OCI-LY1 (cell line): ENCODE measurements around the gene ATXN1.

Experiments
- H2AFZ ChIP-seq: fragments of 200-600 bp; sonication (generic), shearing (Covaris generic); 2 replicates; pipeline ENCODE4 v1.6.0; 2014; ENCODE audit warnings: antibody characterized with exemption, mild to moderate bottlenecking, low read length
- H3F3A ChIP-seq: fragments of 200-600 bp; sonication (generic), shearing (Covaris generic); 2 replicates; pipeline ENCODE4 v1.6.0; 2014; ENCODE audit warnings: mild to moderate bottlenecking, antibody characterized with exemption, low read length, moderate library complexity; ENCODE audit not compliant: insufficient read depth
- H3K27ac ChIP-seq: fragments of 200-600 bp; sonication (generic); 2 replicates; pipeline ENCODE4 v1.5.1; 2014; ENCODE audit warnings: low read length, mixed run types, mild to moderate bottlenecking, low read depth; ENCODE audit not compliant: poor library complexity, severe bottlenecking
- H3K27me3 ChIP-seq: fragments of 200-600 bp; sonication (generic); 2 replicates; pipeline ENCODE4 v1.6.0; 2014; ENCODE audit warnings: antibody characterized with exemption, mild to moderate bottlenecking, low read length, moderate library complexity; ENCODE audit not compliant: insufficient read depth
- H3K36me3 ChIP-seq: fragments of 200-600 bp; sonication (generic); 2 replicates; pipeline ENCODE4 v1.6.1; 2014; ENCODE audit warnings: mild to moderate bottlenecking, antibody characterized with exemption, low read length, moderate library complexity, mixed read lengths; ENCODE audit not compliant: insufficient read depth
- H3K4me1 ChIP-seq: fragments of 200-600 bp; sonication (generic); 2 replicates; pipeline ENCODE4 v1.5.1; 2014; ENCODE audit warnings: mild to moderate bottlenecking, low read length, moderate library complexity; ENCODE audit not compliant: insufficient read depth, severe bottlenecking
- H3K4me2 ChIP-seq: fragments of 200-600 bp; sonication (generic), shearing (Covaris generic); 2 replicates; pipeline ENCODE4 v1.6.1; 2014; ENCODE audit warnings: low read length
- H3K4me3 ChIP-seq: fragments of 200-600 bp; sonication (generic); 2 replicates; pipeline ENCODE4 v1.5.1; 2014; ENCODE audit warnings: low read length, low read depth, mild to moderate bottlenecking, mixed read lengths; ENCODE audit not compliant: poor library complexity, severe bottlenecking
- H3K79me2 ChIP-seq: fragments of 200-600 bp; shearing (Covaris generic); 2 replicates; pipeline ENCODE4 v1.6.1; 2016; ENCODE audit warnings: mixed run types, low read length, mixed read lengths; ENCODE audit not compliant: insufficient read depth
- H3K9ac ChIP-seq: fragments of 200-600 bp; sonication (generic), shearing (Covaris generic); 2 replicates; pipeline ENCODE4 v1.6.1; 2014; ENCODE audit warnings: mild to moderate bottlenecking, low read length, mixed read lengths
- H3K9me2 ChIP-seq: fragments of 200-600 bp; sonication (generic), shearing (Covaris generic); 2 replicates; pipeline ENCODE4 v1.6.1; 2014; ENCODE audit warnings: low read depth, mild to moderate bottlenecking, low read length, mixed read lengths
- H3K9me3 ChIP-seq: fragments of 200-600 bp; shearing (Covaris generic); 2 replicates; pipeline ENCODE4 v1.6.1; 2014; ENCODE audit warnings: low read length, mixed read lengths
- H4K20me1 ChIP-seq: fragments of 200-600 bp; sonication (generic), shearing (Covaris generic); 2 replicates; pipeline ENCODE4 v1.6.0; 2016; ENCODE audit warnings: mild to moderate bottlenecking, low read length; ENCODE audit not compliant: insufficient read depth
- EZH2 ChIP-seq: fragments of 200-600 bp; sonication (generic), shearing (Covaris generic); IDR thresholded peaks from 2 replicates; pipeline ENCODE4 v1.8.0; 2017; ENCODE audit warnings: borderline replicate concordance, mixed run types, mild to moderate bottlenecking, antibody characterized with exemption, low read length, moderate library complexity, mixed read lengths
- TF ChIP-seq, protein P1 (sequence below): fragments of 200-600 bp; sonication (generic), shearing (Covaris generic); IDR thresholded peaks from 2 replicates; pipeline ENCODE4 v1.5.1; 2017; ENCODE audit warnings: mild to moderate bottlenecking, antibody characterized with exemption, low read length, moderate library complexity, mixed read lengths

The ATXN1 gene

DNA sequence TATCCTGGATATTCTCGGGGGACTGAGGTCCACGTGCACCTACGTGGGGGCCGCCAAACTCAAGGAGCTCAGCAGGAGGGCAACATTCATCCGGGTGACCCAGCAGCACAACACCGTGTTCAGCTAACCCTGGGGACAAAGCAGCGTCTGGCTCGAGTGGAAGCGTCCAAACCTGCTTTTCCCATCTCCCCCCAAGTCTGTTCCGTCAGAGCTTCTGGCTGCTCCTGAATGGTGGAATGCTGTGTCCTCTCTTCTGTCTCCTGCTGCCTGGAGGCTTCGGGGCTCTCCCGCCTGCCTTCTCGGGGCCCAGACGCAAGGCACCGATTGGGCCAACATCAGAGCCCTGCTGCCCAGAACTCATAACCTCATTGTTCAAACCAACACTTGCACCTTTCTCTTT is 466.2 kb downstream of the ATXN1 start:
- H3K4me2 ChIP-seq, result no peak overlapping the region
- H4K20me1 ChIP-seq, result no peaks in the 10 kb centered on the region
- no peak overlapping the region for H3K9ac ChIP-seq
- H3K4me3 ChIP-seq, result no peak overlapping the region
- H3K9me3 ChIP-seq, result no peaks in the 10 kb centered on the region
- no peaks in the 10 kb centered on the region for H3F3A ChIP-seq
- peaks cover 8% of the 10 kb centered on the region; the same call in 1 of the 2 replicates for H3K27me3 ChIP-seq
- H2AFZ ChIP-seq, result no peak overlapping the region
- TF ChIP-seq, protein P1, sequence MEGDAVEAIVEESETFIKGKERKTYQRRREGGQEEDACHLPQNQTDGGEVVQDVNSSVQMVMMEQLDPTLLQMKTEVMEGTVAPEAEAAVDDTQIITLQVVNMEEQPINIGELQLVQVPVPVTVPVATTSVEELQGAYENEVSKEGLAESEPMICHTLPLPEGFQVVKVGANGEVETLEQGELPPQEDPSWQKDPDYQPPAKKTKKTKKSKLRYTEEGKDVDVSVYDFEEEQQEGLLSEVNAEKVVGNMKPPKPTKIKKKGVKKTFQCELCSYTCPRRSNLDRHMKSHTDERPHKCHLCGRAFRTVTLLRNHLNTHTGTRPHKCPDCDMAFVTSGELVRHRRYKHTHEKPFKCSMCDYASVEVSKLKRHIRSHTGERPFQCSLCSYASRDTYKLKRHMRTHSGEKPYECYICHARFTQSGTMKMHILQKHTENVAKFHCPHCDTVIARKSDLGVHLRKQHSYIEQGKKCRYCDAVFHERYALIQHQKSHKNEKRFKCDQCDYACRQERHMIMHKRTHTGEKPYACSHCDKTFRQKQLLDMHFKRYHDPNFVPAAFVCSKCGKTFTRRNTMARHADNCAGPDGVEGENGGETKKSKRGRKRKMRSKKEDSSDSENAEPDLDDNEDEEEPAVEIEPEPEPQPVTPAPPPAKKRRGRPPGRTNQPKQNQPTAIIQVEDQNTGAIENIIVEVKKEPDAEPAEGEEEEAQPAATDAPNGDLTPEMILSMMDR, result no peak
- TF ChIP-seq EZH2, result no peak
- H3K27ac ChIP-seq, result no peak overlapping the region
- no peaks in the 10 kb centered on the region for H3K79me2 ChIP-seq
- H3K36me3 ChIP-seq, result no peaks in the 10 kb centered on the region
- no peaks in the 10 kb centered on the region for H3K4me1 ChIP-seq
- no peaks in the 10 kb centered on the region for H3K9me2 ChIP-seq

DNA sequence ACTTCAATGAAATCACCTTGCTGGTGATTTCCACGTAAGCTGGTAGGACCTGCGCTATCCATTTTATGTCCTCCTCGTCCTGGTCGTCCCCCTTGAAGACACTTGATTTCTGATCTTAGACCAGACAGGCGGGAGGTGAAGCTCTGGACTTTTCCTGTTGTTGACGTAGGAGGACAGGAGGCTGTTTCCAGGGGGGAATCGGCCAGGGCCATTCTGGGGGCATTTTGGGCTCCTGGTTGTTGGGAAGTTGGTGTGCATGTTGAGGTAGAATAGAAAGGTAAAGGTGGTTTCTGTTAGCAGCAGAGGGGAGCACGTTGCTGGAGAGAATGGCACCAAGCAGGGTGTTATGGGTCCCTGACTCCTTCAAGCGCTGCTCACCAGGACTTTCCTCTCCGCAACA is 466.9 kb downstream of the ATXN1 start:
- H3K27me3 ChIP-seq, result peaks cover 8% of the 10 kb centered on the region; the same call in 1 of the 2 replicates
- no peaks in the 10 kb centered on the region for H3K36me3 ChIP-seq
- H3K4me3 ChIP-seq, result no peak overlapping the region
- no peaks in the 10 kb centered on the region for H3K9me2 ChIP-seq
- no peaks in the 10 kb centered on the region for H3K9me3 ChIP-seq
- no peak overlapping the region for H3K27ac ChIP-seq
- no peaks in the 10 kb centered on the region for H4K20me1 ChIP-seq
- H3K4me2 ChIP-seq, result no peak overlapping the region
- H3K4me1 ChIP-seq, result no peaks in the 10 kb centered on the region
- no peak overlapping the region for H3K9ac ChIP-seq
- H3F3A ChIP-seq, result no peaks in the 10 kb centered on the region
- no peaks in the 10 kb centered on the region for H3K79me2 ChIP-seq
- TF ChIP-seq, protein P1, result no peak
- H2AFZ ChIP-seq, result no peak overlapping the region

DNA sequence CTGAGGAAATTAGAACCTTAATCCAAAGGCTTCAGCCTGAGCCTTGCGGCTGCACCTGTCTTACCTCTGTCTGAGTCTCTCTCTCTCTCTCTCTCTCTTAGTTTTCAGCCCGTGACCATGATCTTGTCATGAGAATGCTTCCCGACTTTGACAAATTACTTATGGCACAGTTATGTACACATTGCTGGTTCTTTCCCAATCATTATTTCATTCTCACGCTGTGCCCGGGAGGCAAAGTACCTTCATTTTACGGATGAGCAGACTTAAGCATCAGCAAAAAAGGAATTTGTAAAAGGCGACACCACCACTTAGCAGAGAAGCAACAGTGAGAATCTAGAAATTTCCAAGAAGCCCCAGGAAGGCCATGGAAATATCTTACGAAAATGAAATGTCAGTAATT is 468.3 kb downstream of the ATXN1 start:
- Histone ChIP-seq H3K9me2 (no peaks in the 10 kb centered on the region), H3F3A (no peaks in the 10 kb centered on the region), H3K27ac (no peak overlapping the region), H4K20me1 (no peaks in the 10 kb centered on the region), H2AFZ (no peak overlapping the region), H3K4me1 (no peaks in the 10 kb centered on the region), H3K36me3 (no peaks in the 10 kb centered on the region), H3K4me2 (no peak overlapping the region), H3K27me3 (peaks cover 8% of the 10 kb centered on the region; the same call in 1 of the 2 replicates), H3K9me3 (no peaks in the 10 kb centered on the region), H3K9ac (no peak overlapping the region), H3K79me2 (no peaks in the 10 kb centered on the region), H3K4me3 (no peak overlapping the region)
- TF ChIP-seq EZH2, result no peak
- TF ChIP-seq, protein P1, result no peak
